Measurements from ENCODE around the gene REEP1. TPM values are rescaled to one million over a fixed set of nuclear protein-coding genes. Genes with fewer than 3 reads are reported as not detected.

The REEP1 gene
- total RNA-seq, 4 donors from 2014 or later, result 0.39 to 3.3 (median 1.7) TPM

DNA sequence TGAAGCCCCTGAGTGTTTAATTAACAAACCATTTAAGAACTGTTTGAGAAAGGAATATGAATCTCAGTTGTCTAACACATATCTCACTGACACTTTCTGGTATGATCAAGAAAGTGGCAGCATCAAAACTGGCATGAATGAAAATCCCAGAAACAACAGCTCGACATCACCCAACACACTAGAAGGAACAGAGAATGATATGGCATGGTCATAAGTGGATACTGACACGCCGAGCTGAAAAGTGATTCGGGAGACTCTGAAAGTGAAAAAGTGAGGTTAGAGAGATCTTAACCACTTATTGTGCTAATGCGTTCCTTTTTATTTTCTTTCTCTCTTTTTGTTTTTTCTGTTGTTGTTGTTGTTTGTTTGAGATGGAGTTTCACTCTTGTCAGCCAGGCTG, 100.3 kb downstream of the REEP1 start:
- Histone ChIP-seq H3K27ac (no peak overlapping the region), H3K36me3 (no peaks in the 10 kb centered on the region), H3K4me3 (no peak overlapping the region), H3K4me1 (peaks cover 0 to 5% (median 0%) of the 10 kb centered on the region in 4 donors), H3K9me3 (no peaks in the 10 kb centered on the region), H3K27me3 (no peaks in the 10 kb centered on the region)
- DNase-seq (ENCODE audit: low spot score in 2 of 2), result no peak
- WGBS, 2 donors, result 76% methylated on average over 5 of the region's 5 CpGs
- TF ChIP-seq, protein P1, sequence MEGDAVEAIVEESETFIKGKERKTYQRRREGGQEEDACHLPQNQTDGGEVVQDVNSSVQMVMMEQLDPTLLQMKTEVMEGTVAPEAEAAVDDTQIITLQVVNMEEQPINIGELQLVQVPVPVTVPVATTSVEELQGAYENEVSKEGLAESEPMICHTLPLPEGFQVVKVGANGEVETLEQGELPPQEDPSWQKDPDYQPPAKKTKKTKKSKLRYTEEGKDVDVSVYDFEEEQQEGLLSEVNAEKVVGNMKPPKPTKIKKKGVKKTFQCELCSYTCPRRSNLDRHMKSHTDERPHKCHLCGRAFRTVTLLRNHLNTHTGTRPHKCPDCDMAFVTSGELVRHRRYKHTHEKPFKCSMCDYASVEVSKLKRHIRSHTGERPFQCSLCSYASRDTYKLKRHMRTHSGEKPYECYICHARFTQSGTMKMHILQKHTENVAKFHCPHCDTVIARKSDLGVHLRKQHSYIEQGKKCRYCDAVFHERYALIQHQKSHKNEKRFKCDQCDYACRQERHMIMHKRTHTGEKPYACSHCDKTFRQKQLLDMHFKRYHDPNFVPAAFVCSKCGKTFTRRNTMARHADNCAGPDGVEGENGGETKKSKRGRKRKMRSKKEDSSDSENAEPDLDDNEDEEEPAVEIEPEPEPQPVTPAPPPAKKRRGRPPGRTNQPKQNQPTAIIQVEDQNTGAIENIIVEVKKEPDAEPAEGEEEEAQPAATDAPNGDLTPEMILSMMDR (IDR thresholded peaks at IDR 0.05), result no peak
- no peak for TF ChIP-seq POLR2A (IDR thresholded peaks at IDR 0.05)

DNA sequence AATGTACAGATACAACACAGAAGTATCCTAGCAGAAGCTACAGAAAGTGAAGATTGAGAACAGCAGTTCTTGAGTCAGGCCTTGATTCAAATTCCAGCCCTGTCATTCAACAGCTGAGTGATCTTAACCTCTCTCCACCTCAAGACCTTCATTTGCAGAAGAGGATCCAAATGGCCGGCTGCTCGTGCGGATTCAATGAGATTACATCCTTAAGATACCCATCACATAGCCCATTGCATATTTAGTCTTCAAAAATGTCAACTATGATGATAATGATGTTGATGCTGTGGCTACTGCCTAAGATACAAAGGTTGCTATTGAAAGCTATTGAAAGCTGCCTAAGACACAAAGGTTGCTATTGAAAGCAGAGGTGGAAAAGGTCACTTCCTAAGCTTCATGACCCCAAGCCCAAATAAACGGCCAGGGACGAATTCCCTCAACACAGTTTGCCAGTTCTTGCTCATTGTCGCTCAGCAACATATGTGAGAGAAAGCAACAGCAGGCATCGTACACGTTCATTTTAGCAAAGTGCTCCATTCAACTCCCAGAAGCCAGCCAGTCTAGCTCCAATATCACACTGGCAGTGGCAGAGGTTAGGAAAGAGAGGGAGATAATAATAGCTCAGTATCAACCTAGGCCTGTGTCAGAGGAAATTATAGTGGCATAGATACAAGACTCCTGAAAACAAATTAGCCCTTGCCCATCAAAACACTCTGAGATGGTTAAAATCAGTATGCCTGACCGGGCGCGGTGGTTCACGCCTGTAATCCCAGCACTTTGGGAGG, 102.0 kb downstream of the REEP1 start:
- H3K4me1 ChIP-seq, result peaks cover 0 to 5% (median 0%) of the 10 kb centered on the region in 4 donors
- no peaks in the 10 kb centered on the region for H3K36me3 ChIP-seq
- H3K9me3 ChIP-seq, result no peaks in the 10 kb centered on the region
- no peak for TF ChIP-seq POLR2A (IDR thresholded peaks at IDR 0.05)
- H3K4me3 ChIP-seq, result no peak overlapping the region
- H3K27ac ChIP-seq, result no peak overlapping the region
- DNase-seq (ENCODE audit: low spot score in 2 of 2), result no peak
- 53 to 58% methylated on average over 12 of the region's 12 CpGs for WGBS, 2 donors
- H3K27me3 ChIP-seq, result no peaks in the 10 kb centered on the region

DNA sequence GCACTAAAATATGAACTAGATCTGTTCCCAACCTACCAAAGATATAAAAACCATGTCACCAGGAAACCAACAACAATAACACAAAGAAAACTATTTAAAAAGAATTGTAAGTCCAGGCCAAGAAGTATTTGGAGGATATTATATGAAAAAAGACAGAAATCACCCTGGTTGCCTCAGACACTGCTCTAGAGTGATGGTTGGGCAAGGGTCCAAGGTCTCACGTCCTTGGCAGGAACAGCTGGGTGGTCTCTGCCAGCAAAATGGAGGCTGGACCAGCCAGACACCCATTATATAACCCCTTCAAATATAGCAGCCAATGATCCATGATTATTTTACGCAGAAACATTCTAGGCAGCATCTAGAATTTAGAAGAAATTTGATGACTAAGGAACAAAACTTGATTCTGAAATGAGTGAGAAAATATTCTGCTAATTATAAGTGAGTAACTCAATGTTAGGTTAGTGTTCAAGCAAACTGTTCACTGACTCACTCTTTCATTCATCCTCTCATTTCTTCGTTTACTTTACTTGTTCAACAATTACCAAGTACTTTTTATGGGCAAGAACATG, 102.8 kb downstream of the REEP1 start:
- no peak overlapping the region for H3K4me3 ChIP-seq
- H3K36me3 ChIP-seq, result no peaks in the 10 kb centered on the region
- no peak overlapping the region for H3K27ac ChIP-seq
- no peak for DNase-seq (ENCODE audit: low spot score in 2 of 2)
- H3K9me3 ChIP-seq, result no peaks in the 10 kb centered on the region
- TF ChIP-seq, protein P1 (IDR thresholded peaks at IDR 0.05), result no peak
- no peak for TF ChIP-seq POLR2A (IDR thresholded peaks at IDR 0.05)
- no peak for TF ChIP-seq EP300 (IDR thresholded peaks at IDR 0.05)
- WGBS, 2 donors, result 47 to 49% methylated on average over 3 of the region's 3 CpGs
- H3K4me1 ChIP-seq, result peaks cover 0 to 5% (median 0%) of the 10 kb centered on the region in 4 donors
- no peaks in the 10 kb centered on the region for H3K27me3 ChIP-seq

DNA sequence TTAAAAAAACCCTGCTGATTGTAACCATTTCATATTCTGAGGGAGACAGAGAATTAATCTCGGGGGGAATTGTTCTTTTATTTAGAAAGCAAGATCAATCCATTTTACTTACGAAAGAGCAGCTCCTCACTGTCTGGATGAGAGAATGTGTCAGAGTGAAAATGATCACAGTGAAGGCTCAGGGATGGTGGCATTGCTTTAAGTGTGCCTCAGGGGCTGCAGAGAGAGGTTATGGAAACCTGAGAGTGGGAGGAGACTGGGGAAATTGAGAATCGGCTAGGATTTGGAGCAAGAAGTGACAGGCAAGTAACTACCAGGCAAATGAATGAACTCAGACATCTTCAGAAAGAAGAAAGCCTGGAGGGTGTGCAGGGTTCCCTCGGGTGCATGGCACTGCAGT, 104.0 kb downstream of the REEP1 start:
- no peak for DNase-seq (ENCODE audit: low spot score in 2 of 2)
- WGBS, 2 donors, result 45 to 61% methylated on average over 4 of the region's 4 CpGs

DNA sequence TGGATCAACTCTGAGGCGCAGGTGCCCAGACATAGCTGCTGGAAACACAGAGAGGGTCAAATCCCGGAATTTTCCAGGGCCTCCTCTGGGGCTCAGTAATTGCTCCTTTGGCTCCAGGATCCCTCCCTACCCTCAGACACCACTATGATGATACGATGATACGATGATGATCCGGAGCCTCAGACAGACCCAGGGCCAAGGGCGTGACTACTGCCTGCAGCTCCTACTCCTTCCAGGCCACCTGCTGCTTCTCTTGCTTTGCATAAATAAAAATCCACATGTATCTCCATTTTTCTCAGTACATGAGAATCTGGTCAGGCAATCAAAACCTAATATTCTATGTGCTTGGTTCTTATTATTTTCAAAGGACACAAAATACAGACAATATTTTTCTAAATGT, 104.5 kb downstream of the REEP1 start:
- WGBS, 2 donors, result 82 to 85% methylated on average over 6 of the region's 6 CpGs
- peaks cover 0 to 5% (median 0%) of the 10 kb centered on the region in 4 donors for H3K4me1 ChIP-seq

More for the DNA sequence above, 104.0 kb downstream of the REEP1 start:
- H3K27ac ChIP-seq, result no peak overlapping the region
- H3K4me1 ChIP-seq, result peaks cover 0 to 5% (median 0%) of the 10 kb centered on the region in 4 donors
- H3K27me3 ChIP-seq, result no peaks in the 10 kb centered on the region
- H3K4me3 ChIP-seq, result no peak overlapping the region
- TF ChIP-seq, protein P1 (IDR thresholded peaks at IDR 0.05), result no peak
- TF ChIP-seq EP300 (IDR thresholded peaks at IDR 0.05), result no peak
- TF ChIP-seq POLR2A (IDR thresholded peaks at IDR 0.05), result no peak
- H3K9me3 ChIP-seq, result no peaks in the 10 kb centered on the region
- H3K36me3 ChIP-seq, result no peaks in the 10 kb centered on the region

More for the DNA sequence above, 104.5 kb downstream of the REEP1 start:
- Histone ChIP-seq H3K36me3 (no peaks in the 10 kb centered on the region), H3K9me3 (no peaks in the 10 kb centered on the region), H3K27me3 (no peaks in the 10 kb centered on the region), H3K4me3 (no peak overlapping the region), H3K27ac (no peak overlapping the region)
- DNase-seq (ENCODE audit: low spot score in 2 of 2), result no peak
- TF ChIP-seq, protein P1 (IDR thresholded peaks at IDR 0.05), result no peak
- no peak for TF ChIP-seq EP300 (IDR thresholded peaks at IDR 0.05)
- TF ChIP-seq POLR2A (IDR thresholded peaks at IDR 0.05), result no peak
